OCI-LY7 (cell line): Measurements from ENCODE around the gene CYP24A1.

Experiments used
- CTCF ChIP-seq: fragments of 200-600 bp; sonication (generic); conservative IDR thresholded peaks from 2 replicates; pipeline ENCODE4 v1.5.1; 2014; ENCODE audit warnings: mild to moderate bottlenecking, antibody characterized with exemption, low read length, moderate library complexity, mixed read lengths
- EZH2phosphoT487 ChIP-seq: fragments of 200-600 bp; sonication (generic); IDR thresholded peaks from 2 replicates; pipeline ENCODE4 v1.6.1; 2018; ENCODE audit warnings: low read depth, borderline replicate concordance, mild to moderate bottlenecking, mixed run types, antibody characterized with exemption, low read length, moderate library complexity, mixed read lengths

GRCh38 chr20:54110041-54110440 is 63.7 kb downstream of the CYP24A1 start:
- no peak for TF ChIP-seq CTCF
- TF ChIP-seq EZH2phosphoT487, result no peak
